Amniotic stem cell (primary cell): ENCODE data around the gene ATP6V0C.

Experiments
- DNase-seq: peaks from one replicate; lab custom pipeline; 2025; lab: John Stamatoyannopoulos, UW

Gene ATP6V0C

DNA sequence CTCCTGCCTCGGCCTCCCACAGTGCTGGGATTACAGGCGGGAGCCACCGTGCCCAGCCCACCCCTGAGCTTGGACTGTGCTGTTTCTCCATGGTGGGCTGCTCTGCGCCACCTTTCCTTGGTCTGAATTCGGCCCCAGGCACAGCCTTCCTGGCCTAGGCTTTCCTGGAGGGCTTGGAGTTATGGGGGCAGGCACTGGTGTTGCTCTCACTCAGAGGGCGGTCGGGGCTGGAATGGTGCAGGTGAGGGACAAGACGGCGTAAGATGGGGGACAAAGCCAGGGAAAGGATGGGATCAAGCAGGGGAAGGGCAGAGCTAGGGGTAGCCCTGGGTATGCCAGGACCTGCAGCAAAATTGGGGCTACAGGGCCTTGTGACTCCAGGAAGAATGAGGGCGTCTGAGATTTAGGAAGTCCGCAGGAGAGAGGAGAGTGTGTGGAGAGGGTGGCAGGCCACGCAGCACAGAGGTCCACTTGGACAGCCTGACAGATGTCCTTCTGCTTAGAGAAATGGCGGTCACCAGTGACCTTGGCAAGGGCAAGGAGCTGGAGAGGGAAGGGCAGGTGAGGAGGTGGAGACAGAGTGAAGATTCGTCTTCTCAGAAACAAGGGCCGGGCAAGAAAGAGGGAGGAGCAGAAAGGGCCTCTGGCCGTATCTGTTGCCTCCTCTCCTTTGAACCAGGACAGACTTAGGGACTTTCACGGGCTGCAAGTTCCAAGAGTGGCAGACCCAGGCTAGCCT lies 1.6 kb upstream of the ATP6V0C start:
- no peak for DNase-seq

DNA sequence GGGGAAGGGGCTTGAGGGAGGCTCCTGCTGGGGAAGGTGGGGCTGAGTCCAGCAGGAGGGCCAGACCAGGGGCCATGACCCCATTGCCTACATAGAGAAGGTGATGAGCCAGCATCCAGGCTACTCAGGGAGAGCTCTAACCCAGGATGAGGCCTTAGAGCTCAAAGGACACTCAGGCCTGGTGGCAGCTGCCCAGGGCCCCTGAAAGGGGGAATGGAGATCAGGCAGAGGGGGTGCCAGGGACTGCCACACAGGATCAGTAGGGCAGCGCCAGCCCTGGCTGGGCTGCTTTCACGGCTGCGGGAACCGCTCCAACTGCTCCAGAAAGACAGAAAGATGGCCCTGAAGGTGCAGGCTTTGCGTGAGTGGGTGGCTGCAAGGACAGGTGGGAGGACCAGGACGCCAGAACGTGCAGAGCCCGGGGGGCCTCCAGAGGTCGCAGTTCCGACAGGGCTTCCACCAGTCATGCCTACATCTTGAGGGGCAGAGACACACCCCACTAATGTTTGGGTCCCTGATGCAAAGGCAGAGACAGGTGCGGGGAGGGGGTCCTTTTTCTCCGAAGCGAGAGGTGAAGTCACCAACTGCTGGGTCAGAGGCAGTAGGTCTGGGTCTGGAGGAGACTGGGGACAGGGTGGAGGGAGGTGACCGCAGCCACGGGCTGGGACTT lies 882 bp upstream of the ATP6V0C start:
- DNase-seq = no peak

DNA sequence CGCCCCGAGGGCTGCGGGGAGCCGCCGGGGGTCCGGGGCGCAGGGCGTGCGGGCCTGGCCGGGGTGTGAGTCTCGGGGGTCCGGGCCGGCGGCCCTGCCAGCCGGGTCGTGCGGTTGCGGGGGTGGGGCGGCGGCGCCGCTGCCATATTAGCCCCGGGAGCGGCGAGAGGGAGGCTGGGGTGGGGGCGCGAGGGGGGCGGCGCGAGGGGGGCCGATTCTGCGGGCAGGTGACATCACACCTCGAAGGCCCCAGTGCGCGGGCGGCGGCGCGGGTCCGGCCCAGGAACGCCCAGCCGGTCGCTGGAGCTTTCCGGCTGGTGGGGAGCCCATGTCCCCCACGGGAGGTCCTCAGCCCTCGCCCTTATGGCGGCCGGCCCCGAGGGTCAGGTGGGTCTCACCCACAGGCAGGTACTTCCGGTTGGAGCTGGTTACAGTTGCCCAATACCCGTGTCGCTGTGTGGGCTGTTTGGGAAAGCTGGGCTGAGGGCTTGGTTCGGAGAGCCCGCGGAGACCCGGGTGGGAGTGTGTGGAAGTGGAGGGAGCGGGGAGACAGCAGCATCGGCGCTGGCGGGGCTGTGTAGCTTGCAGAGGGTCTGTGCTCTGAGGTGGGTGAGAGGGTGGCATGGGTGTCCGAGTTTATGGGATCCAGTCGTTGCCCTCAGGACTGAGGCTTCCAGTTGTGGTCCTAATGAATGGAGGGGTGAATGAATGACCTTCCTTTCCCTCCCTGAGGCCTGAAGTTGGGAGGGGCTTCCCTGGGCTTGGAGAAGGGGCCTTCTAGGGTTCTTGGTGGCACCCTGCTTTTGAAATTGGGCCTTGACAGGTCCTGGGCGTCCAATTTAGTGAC lies 804 bp downstream of the ATP6V0C start:
- DNase-seq = no peak

DNA sequence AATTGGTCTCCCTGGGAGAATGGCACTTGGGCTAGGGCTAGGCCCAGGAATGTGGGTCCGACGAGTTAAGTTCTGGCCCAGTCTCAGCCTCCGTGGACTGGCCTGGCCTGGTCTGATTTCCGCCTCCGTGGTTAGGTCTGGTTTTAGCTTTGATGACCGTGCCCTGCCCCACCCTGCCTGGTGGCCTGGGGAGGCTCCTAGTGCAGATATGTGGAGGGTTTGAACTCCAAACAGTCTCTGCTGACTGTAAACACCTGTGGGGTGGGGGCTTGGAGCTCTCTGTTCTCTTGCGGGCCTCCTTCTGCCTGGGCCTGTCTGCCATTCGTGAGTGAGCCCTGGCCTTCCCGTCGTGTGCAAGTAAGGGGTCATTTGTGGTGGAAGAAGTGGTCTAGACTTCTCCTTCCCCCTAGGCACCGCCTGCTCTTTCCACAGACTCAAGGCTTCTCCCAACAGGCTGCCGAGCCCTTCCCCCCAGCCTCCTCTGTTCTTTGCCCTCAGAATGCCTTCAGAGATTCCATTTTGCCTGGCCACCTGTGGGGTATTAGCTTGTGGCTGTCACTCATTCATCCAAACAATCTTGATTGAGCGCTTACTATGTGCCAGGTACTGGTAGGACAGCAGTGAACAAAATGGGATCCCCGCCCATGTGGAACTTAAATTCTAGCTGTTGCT lies 1.6 kb downstream of the ATP6V0C start:
- no peak for DNase-seq

GRCh38 chr16:2516391-2517240 lies 2.9 kb downstream of the ATP6V0C start:
- no peak for DNase-seq

- no peak for DNase-seq
Observed at GRCh38 chr16:2517954-2518605, 4.3 kb downstream of the ATP6V0C start.

- no peak for DNase-seq
Observed at GRCh38 chr16:2518823-2519710, 5.3 kb downstream of the ATP6V0C start.

- no peak for DNase-seq
Observed at GRCh38 chr16:2519711-2520080, 5.9 kb downstream of the ATP6V0C start.

DNA sequence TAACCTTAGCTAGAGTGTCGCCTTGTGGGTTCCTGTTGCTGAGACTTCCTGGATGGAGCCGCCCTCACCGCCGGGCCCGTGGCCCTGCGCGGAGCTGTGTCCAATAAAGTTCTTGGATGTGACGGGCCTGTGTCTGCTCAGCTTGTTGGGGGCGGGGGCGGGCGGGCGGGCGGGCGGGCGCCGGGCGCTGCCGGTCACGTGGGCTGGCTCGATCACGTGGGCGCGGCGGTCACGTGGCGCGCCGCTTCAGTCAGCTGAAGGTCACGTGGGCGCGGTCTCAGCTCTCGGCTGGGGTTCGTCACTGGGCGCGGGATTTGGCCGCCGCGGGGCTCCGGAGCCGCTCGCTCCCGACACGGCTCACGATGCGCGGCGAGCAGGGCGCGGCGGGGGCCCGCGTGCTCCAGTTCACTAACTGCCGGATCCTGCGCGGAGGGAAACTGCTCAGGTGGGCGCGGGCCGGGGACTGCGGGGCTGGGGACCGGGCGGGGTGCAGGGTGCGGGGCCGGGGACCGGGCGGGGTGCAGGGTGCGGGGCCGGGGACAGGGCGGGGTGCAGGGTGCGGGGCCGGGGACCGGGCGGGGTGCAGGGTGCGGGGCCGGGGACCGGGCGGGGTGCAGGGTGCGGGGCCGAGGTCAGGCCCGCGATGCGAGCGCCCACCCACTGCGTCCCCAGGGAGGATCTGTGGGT lies 6.5 kb downstream of the ATP6V0C start, which contains the start of gene AMDHD2:
TSS of gene AMDHD2 (plus strand) at position 275 of the 687 bp plus-strand sequence. CDS start at position 363, 88 bp downstream.
- peak; percentile 91 for DNase-seq

DNA sequence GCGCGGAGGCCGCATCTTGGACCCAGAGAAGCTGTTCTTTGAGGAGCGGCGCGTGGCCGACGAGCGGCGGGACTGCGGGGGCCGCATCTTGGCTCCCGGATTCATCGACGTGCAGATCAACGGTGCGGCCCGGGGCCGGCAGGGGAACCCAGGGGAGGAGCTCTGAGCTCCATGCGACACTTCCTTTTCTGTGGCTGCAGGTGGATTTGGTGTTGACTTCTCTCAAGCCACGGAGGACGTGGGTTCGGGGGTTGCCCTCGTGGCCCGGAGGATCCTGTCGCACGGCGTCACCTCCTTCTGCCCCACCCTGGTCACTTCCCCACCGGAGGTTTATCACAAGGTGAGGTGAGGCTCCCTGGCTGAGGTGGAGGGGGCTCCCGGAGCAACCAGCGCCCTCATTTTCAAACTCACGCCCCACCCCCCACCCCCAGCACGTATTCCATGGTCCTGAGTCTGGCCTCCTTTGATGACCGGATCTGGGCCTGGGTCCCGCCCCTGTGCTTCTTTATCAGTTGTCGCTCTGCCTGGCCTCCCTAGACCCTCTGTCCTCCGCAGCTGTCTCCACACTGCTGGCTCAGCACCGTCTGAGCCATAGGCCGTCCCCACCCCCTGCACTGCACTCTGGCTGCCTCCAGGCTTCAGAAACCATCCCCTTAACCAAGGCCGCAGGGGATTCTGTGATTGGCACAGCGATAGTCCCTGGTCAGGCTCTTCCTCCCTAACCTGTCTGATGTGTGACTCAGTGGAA lies 7.2 kb downstream of the ATP6V0C start:
- no peak for DNase-seq

DNA sequence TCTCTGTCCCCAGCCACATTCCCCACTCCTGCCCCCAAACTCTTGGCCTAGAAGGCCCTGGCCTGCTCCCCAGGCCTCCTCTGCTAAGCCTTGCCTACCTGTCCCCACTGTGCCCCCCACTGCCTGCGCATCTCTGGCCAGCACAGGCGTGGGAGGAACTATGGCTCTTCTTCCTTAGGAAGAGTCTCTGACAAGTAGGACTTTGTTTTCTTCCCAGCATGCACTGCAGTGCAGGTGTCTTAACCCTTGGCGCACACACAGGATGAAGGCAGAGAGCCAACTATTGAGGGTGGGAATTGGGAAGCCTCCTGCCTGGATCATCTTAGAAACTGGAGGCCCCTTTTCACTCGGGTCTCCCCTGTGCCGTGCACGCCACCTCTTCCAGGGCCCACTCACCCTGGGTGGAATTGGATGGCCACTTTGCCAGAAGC lies 10.1 kb downstream of the ATP6V0C start:
- DNase-seq = no peak

DNA sequence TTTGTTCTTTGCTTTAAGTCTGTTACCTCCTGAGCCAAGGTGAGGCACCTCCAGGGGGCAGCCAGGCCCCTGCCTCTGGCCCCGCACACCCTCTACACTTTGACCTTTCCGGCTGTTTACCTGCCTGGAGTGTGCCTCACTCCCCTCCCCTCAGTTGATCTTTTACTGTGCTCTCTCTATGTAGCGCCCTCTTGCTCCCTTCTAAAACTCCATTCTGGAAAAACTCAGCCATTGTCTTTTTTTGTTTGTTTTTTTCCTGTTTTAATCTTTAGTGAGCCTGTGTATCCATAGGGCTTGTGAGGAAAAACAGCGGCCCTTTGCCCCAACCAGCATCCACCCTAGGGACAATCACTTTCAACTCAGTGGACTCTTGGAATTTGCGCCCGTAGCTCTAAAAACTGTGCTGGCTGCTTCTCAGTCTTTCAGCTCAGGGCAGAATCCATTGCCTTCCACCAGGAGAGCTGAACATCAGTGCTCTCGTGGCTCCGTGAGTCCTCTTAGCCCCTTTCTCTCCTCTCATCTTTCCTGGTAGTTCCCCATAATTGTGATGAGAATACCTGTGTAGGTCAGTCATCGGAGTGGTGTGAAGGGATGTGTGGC lies 10.7 kb downstream of the ATP6V0C start:
- DNase-seq = no peak

DNA sequence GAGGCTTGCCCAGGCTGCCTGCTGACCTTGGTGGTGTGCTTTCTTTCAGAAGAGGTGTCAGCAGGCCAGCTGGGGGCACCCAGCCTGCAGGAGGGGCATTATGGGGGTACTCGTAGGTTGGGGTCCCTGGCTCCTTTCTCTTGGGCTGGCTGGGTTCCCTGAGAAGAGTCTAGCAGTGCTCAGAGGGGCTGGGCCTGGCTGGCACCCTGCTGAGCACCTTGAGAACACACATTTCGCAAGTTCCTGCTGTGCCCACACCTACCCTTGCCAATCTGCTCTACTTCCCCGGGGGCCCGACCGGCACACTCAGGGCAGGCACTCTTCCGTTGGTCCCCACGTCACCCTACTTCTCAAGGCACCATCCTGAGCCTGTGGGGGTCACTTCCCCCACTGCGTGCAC lies 12.4 kb downstream of the ATP6V0C start:
- no peak for DNase-seq

DNA sequence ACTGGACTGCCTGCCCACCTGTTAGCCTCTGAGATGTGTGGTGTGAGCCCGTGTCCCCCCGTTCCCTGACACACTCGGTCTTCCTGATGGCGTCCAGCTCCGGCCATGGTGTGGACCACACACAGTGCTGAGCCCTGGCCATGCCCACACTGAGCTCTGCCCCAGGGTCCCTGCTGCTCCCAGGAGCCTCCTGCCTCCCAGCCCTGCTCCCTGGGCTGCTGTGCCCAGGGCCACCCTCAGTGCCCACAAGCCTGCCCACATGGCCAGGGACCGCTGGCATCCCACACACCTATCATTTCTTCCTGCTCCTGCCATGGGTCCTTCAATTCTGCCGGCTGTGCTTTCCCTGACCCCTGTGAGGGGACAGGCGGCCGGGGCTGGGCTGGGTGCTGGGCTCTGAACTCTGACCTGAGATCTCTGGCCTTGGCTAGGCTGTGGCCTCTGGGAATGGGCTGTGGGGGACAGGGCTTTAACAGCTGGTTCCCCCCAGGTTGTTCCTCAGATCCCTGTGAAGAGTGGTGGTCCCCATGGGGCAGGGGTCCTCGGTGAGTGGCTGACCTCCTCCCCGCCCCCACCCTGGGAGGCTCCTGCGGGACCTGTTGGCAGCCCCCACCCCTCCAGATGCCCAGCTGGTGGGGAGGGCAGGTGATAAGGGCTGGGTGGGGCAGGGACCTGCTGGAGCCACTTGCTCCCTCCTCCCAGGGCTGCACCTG lies 13.5 kb downstream of the ATP6V0C start:
- DNase-seq = no peak

DNA sequence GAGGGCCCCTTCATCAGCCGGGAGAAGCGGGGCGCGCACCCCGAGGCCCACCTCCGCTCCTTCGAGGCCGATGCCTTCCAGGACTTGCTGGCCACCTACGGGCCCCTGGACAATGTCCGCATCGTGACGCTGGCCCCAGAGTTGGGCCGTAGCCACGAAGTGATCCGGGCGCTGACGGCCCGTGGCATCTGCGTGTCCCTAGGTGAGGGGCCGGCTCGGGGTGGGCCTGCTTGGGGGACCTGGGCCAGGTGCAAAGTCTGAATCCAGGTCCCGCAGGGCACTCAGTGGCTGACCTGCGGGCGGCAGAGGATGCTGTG lies 14.0 kb downstream of the ATP6V0C start:
- DNase-seq = no peak

DNA sequence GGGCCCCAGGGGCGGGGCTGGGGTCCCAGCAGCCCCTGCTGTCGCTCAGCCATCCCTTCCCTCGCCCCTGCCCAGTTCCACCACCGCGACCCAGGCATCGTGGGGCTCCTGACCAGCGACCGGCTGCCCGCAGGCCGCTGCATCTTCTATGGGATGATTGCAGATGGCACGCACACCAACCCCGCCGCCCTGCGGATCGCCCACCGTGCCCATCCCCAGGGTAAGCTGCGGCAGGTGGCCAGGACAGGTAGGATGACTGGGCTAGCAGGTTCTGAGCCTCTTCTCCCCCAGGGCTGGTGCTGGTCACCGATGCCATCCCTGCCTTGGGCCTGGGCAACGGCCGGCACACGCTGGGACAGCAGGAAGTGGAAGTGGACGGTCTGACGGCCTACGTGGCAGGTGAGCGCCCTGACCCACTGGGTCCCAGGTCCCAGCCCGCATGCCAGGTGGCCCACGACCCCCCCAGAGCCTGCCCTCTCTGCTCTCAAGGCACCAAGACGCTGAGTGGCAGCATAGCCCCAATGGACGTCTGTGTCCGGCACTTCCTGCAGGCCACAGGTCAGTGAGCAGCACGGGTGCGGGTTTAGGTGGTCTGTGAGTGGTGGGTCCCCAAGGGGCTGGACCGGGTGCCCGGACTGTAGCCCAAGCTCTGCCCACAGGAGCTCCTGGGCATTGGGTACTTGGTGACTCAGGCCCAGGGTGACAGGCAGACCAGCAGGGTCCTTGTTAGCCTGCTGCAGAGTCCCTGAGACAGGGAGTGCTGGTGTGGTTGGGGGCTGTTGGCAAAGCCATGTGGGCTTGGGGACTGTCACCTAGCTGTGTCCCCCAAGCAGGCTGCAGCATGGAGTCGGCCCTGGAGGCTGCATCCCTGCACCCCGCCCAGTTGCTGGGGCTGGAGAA lies 14.7 kb downstream of the ATP6V0C start:
- DNase-seq = no peak
